ENCODE measurements around the gene CAST. TPM values are rescaled to one million over a fixed set of nuclear protein-coding genes. Genes with fewer than 3 reads are reported as not detected.

Gene CAST
- total and polyA plus RNA-seq, 2 donors (not counting 1 experiment from before 2014, with no cell fraction given): 41.0 to 231 TPM

DNA sequence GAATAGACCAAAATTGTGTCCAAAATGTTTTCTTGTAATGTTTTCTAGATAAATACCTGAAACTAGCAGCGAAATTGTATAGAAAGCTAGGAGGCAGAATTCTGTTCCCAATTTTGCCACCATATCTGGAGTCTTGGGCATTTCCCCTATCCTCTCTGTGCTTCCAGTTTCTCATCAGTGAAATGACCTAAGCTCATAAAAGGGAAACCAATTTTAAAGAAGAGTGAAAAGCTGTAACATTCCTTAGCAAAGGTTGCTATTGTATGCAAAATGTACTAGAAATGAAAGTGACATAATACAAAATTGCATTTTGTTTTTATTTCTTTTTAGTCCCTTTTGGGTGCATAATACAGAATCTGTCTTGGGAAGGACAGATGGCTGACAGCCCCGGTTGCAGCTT, 36.8 kb upstream of the CAST start:
- Histone ChIP-seq H3K27me3 (replicated peaks in 1 of 4; ENCODE audit: control extremely low read depth in 1 of 4, control insufficient read depth in 3 of 4, insufficient read depth in 4 of 4, low read length in 3 of 4) (no peaks in the 10 kb centered on the region), H3K4me1 (ENCODE audit: control insufficient read depth in 2 of 2, insufficient read depth in 2 of 2, low read length in 2 of 2) (no peaks in the 10 kb centered on the region), H2AFZ (ENCODE audit: insufficient read depth, low read depth, low read length, poor library complexity, severe bottlenecking) (no peak overlapping the region), H3K27ac (ENCODE audit: low read length in 2 of 2) (no peak overlapping the region), H3K4me2 (replicated peaks; ENCODE audit: low read depth, low read length, poor library complexity, severe bottlenecking) (no peak overlapping the region), H3K9ac (ENCODE audit: low read length) (no peak overlapping the region), H4K20me1 (ENCODE audit: control insufficient read depth, insufficient read depth, low read length, poor library complexity, severe bottlenecking) (no peaks in the 10 kb centered on the region), H3K79me2 (ENCODE audit: control insufficient read depth, insufficient read depth, low read length) (no peaks in the 10 kb centered on the region), H3K36me3 (replicated peaks in 1 of 2; ENCODE audit: control extremely low read depth in 1 of 2, control insufficient read depth in 1 of 2, extremely low read depth in 1 of 2, insufficient read depth in 2 of 2, low read length in 1 of 2) (no peaks in the 10 kb centered on the region), H3K4me3 (ENCODE audit: control extremely low read depth in 1 of 5, extremely low read depth in 1 of 5, insufficient read depth in 1 of 5, low read depth in 2 of 5, low read length in 4 of 5) (no peak overlapping the region), H3K9me3 (ENCODE audit: control extremely low read depth in 1 of 3, control insufficient read depth in 2 of 3, insufficient read depth in 1 of 3, low read length in 2 of 3) (no peaks in the 10 kb centered on the region)
- Mint-ChIP-seq H3K4me3 (no peak overlapping the region), H3K27ac (no peak overlapping the region), H3K4me1 (no peaks in the 10 kb centered on the region), H3K27me3 (peaks cover 13% of the 10 kb centered on the region), H3K9me3 (ENCODE audit: insufficient read depth) (no peaks in the 10 kb centered on the region)
- ChIA-PET POLR2A (no interaction called here), CTCF (interaction anchor here (0.6 kb wide), 1 partner anchor 557 kb away, joined by 3 read pairs; the partner anchor contains the start of gene RIOK2)
- DNase-seq (no peak), ATAC-seq (ENCODE audit: low read depth) (no peak)
- whole genome bisulfite sequencing (ENCODE audit: insufficient coverage): 100% methylated on average over 1 of the region's 2 CpGs
- intact Hi-C loops (cut with micrococcal nuclease): no loop called here
- no peak for TF ChIP-seq EZH2 (IDR thresholded peaks at IDR 0.05; ENCODE audit: borderline replicate concordance, insufficient read depth, low read depth, low read length, poor library complexity, severe bottlenecking)
- TF ChIP-seq, protein P1, sequence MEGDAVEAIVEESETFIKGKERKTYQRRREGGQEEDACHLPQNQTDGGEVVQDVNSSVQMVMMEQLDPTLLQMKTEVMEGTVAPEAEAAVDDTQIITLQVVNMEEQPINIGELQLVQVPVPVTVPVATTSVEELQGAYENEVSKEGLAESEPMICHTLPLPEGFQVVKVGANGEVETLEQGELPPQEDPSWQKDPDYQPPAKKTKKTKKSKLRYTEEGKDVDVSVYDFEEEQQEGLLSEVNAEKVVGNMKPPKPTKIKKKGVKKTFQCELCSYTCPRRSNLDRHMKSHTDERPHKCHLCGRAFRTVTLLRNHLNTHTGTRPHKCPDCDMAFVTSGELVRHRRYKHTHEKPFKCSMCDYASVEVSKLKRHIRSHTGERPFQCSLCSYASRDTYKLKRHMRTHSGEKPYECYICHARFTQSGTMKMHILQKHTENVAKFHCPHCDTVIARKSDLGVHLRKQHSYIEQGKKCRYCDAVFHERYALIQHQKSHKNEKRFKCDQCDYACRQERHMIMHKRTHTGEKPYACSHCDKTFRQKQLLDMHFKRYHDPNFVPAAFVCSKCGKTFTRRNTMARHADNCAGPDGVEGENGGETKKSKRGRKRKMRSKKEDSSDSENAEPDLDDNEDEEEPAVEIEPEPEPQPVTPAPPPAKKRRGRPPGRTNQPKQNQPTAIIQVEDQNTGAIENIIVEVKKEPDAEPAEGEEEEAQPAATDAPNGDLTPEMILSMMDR (IDR thresholded peaks at IDR 0.05): no peak

DNA sequence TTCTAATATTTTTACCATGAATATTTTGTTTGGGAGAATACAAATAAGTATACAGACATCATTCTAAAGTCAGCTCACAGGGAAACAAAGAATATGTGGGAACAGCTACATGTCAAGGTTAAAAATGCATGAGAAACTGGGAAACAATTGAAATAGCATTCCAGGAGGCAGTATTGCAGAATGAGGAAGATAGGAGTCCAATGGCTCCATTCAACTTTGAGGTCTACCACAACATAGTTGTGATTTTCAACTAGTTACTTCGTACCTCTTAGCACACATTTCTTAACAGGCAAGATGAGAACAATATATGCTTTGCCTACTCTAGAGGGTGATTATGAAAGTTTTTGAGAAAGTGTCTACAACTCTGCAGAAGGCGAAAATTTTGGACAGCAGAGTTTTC, 35.2 kb upstream of the CAST start:
- Histone ChIP-seq H2AFZ (ENCODE audit: insufficient read depth, low read depth, low read length, poor library complexity, severe bottlenecking) (no peak overlapping the region), H3K9ac (ENCODE audit: low read length) (no peak overlapping the region), H3K27me3 (replicated peaks in 1 of 4; ENCODE audit: control extremely low read depth in 1 of 4, control insufficient read depth in 3 of 4, insufficient read depth in 4 of 4, low read length in 3 of 4) (no peaks in the 10 kb centered on the region), H3K4me2 (replicated peaks; ENCODE audit: low read depth, low read length, poor library complexity, severe bottlenecking) (no peak overlapping the region), H3K36me3 (replicated peaks in 1 of 2; ENCODE audit: control extremely low read depth in 1 of 2, control insufficient read depth in 1 of 2, extremely low read depth in 1 of 2, insufficient read depth in 2 of 2, low read length in 1 of 2) (no peaks in the 10 kb centered on the region), H3K4me1 (ENCODE audit: control insufficient read depth in 2 of 2, insufficient read depth in 2 of 2, low read length in 2 of 2) (no peaks in the 10 kb centered on the region), H3K9me3 (ENCODE audit: control extremely low read depth in 1 of 3, control insufficient read depth in 2 of 3, insufficient read depth in 1 of 3, low read length in 2 of 3) (no peaks in the 10 kb centered on the region), H3K4me3 (ENCODE audit: control extremely low read depth in 1 of 5, extremely low read depth in 1 of 5, insufficient read depth in 1 of 5, low read depth in 2 of 5, low read length in 4 of 5) (no peak overlapping the region), H3K27ac (ENCODE audit: low read length in 2 of 2) (no peak overlapping the region), H4K20me1 (ENCODE audit: control insufficient read depth, insufficient read depth, low read length, poor library complexity, severe bottlenecking) (no peaks in the 10 kb centered on the region), H3K79me2 (ENCODE audit: control insufficient read depth, insufficient read depth, low read length) (no peaks in the 10 kb centered on the region)
- TF ChIP-seq, protein P1 (IDR thresholded peaks at IDR 0.05): no peak
- no peak for TF ChIP-seq EZH2 (IDR thresholded peaks at IDR 0.05; ENCODE audit: borderline replicate concordance, insufficient read depth, low read depth, low read length, poor library complexity, severe bottlenecking)
- Mint-ChIP-seq H3K9me3 (ENCODE audit: insufficient read depth) (no peaks in the 10 kb centered on the region), H3K4me3 (no peak overlapping the region), H3K4me1 (no peaks in the 10 kb centered on the region), H3K27me3 (peaks cover 10% of the 10 kb centered on the region), H3K27ac (no peak overlapping the region)
- WGBS (ENCODE audit: insufficient coverage): no CpG with 5 or more reads among the region's 2 CpGs
- POLR2A ChIA-PET: no interaction called here
- DNase-seq: no peak
- intact Hi-C loops (cut with micrococcal nuclease): no loop called here
- ATAC-seq (ENCODE audit: low read depth): no peak
- CTCF ChIA-PET: no interaction called here
